Stomach smooth muscle (tissue), 2 donors: ENCODE data around the gene ARAP1.

ENCODE experiments used
- H3K27ac ChIP-seq: one replicate; pipeline ENCODE4 v1.7.0; 2013; ENCODE audit warnings: mild to moderate bottlenecking, low read length, inconsistent platforms
- H3K27me3 ChIP-seq, 2 donors: one replicate each; pipeline ENCODE4 v1.7.0; 2013; ENCODE audit warnings: low read length in 2 of 2; ENCODE audit not compliant: insufficient read depth in 2 of 2, control insufficient read depth in 1 of 2
- H3K36me3 ChIP-seq, 2 donors: one replicate each; pipeline ENCODE4 v1.7.0; 2013; ENCODE audit warnings: low read length in 2 of 2; ENCODE audit not compliant: control insufficient read depth in 2 of 2, insufficient read depth in 2 of 2
- H3K4me1 ChIP-seq: one replicate; pipeline ENCODE4 v1.7.0; 2013; ENCODE audit warnings: low read length; ENCODE audit not compliant: control insufficient read depth, insufficient read depth
- H3K4me3 ChIP-seq, 2 donors: one replicate each; pipeline ENCODE4 v1.7.0; 2013; ENCODE audit warnings: low read length in 2 of 2
- H3K9ac ChIP-seq, 2 donors: one replicate each; pipeline ENCODE4 v1.7.0; 2013; ENCODE audit warnings: low read length in 2 of 2, mild to moderate bottlenecking in 1 of 2
- H3K9me3 ChIP-seq, 2 donors: one replicate each; pipeline ENCODE4 v1.7.0; 2013; ENCODE audit warnings: low read length in 2 of 2; ENCODE audit not compliant: control insufficient read depth in 2 of 2
- donor health status: healthy.
- donor health status: Pancreatic carcinoma.

The ARAP1 gene

GRCh38 chr11:72778535-72779494 lies 26.6 kb upstream of the ARAP1 start:
- no peak overlapping the region for H3K9ac ChIP-seq
- peaks cover 28% of the 10 kb centered on the region for H3K4me1 ChIP-seq
- H3K27ac ChIP-seq, result no peak overlapping the region
- no peaks in the 10 kb centered on the region for H3K36me3 ChIP-seq
- H3K27me3 ChIP-seq, result no peaks in the 10 kb centered on the region
- no peak overlapping the region for H3K4me3 ChIP-seq
- no peaks in the 10 kb centered on the region for H3K9me3 ChIP-seq

GRCh38 chr11:72777755-72778278 lies 25.6 kb upstream of the ARAP1 start:
- H3K9me3 ChIP-seq, result no peaks in the 10 kb centered on the region
- no peak overlapping the region for H3K4me3 ChIP-seq
- H3K4me1 ChIP-seq, result peaks cover 37% of the 10 kb centered on the region
- H3K27ac ChIP-seq, result no peak overlapping the region
- no peaks in the 10 kb centered on the region for H3K36me3 ChIP-seq
- H3K9ac ChIP-seq, result no peak overlapping the region
- H3K27me3 ChIP-seq, result no peaks in the 10 kb centered on the region

- H3K27ac ChIP-seq, result no peak overlapping the region
- H3K4me1 ChIP-seq, result peaks cover 37% of the 10 kb centered on the region
- no peak overlapping the region for H3K9ac ChIP-seq
Observed at GRCh38 chr11:72776844-72777754, 24.9 kb upstream of the ARAP1 start.

GRCh38 chr11:72776117-72776843 lies 24.1 kb upstream of the ARAP1 start:
- no peak overlapping the region for H3K4me3 ChIP-seq
- H3K4me1 ChIP-seq, result peaks cover 39% of the 10 kb centered on the region
- H3K9me3 ChIP-seq, result no peaks in the 10 kb centered on the region
- H3K27ac ChIP-seq, result no peak overlapping the region
- no peaks in the 10 kb centered on the region for H3K27me3 ChIP-seq
- no peak overlapping the region for H3K9ac ChIP-seq
- H3K36me3 ChIP-seq, result no peaks in the 10 kb centered on the region

More at GRCh38 chr11:72776844-72777754, 24.9 kb upstream of the ARAP1 start:
- Histone ChIP-seq H3K36me3 (no peaks in the 10 kb centered on the region), H3K4me3 (no peak overlapping the region), H3K27me3 (no peaks in the 10 kb centered on the region), H3K9me3 (no peaks in the 10 kb centered on the region)

GRCh38 chr11:72775288-72776110 lies 23.3 kb upstream of the ARAP1 start:
- H3K9me3 ChIP-seq, result no peaks in the 10 kb centered on the region
- H3K4me1 ChIP-seq, result peaks cover 35% of the 10 kb centered on the region
- H3K9ac ChIP-seq, result no peak overlapping the region
- no peaks in the 10 kb centered on the region for H3K36me3 ChIP-seq
- H3K27me3 ChIP-seq, result no peaks in the 10 kb centered on the region
- H3K27ac ChIP-seq, result no peak overlapping the region
- no peak overlapping the region for H3K4me3 ChIP-seq

- H3K9me3 ChIP-seq, result no peaks in the 10 kb centered on the region
- H3K27me3 ChIP-seq, result no peaks in the 10 kb centered on the region
- peaks cover 27% of the 10 kb centered on the region for H3K4me1 ChIP-seq
- no peak overlapping the region for H3K27ac ChIP-seq
- H3K4me3 ChIP-seq, result no peak overlapping the region
- no peak overlapping the region for H3K9ac ChIP-seq
- no peaks in the 10 kb centered on the region for H3K36me3 ChIP-seq
Observed at GRCh38 chr11:72774499-72774898, 22.3 kb upstream of the ARAP1 start.

GRCh38 chr11:72773696-72774095 lies 21.5 kb upstream of the ARAP1 start:
- no peaks in the 10 kb centered on the region for H3K9me3 ChIP-seq
- no peak overlapping the region for H3K27ac ChIP-seq
- no peaks in the 10 kb centered on the region for H3K27me3 ChIP-seq
- peaks cover 25% of the 10 kb centered on the region for H3K4me1 ChIP-seq
- no peak overlapping the region for H3K4me3 ChIP-seq
- H3K36me3 ChIP-seq, result no peaks in the 10 kb centered on the region
- peak overlapping the region; percentile 10 to 21 for H3K9ac ChIP-seq

- no peak overlapping the region for H3K4me3 ChIP-seq
- H3K27ac ChIP-seq, result no peak overlapping the region
- no peaks in the 10 kb centered on the region for H3K9me3 ChIP-seq
- H3K36me3 ChIP-seq, result no peaks in the 10 kb centered on the region
- peak overlapping the region; percentile 10 to 21 for H3K9ac ChIP-seq
- H3K27me3 ChIP-seq, result no peaks in the 10 kb centered on the region
- H3K4me1 ChIP-seq, result peaks cover 25% of the 10 kb centered on the region
Observed at GRCh38 chr11:72773291-72773690, 21.1 kb upstream of the ARAP1 start.

GRCh38 chr11:72772059-72772458 lies 19.9 kb upstream of the ARAP1 start:
- H3K9ac ChIP-seq, result no peak overlapping the region

More at GRCh38 chr11:72772059-72772458, 19.9 kb upstream of the ARAP1 start:
- Histone ChIP-seq H3K27me3 (no peaks in the 10 kb centered on the region), H3K36me3 (no peaks in the 10 kb centered on the region), H3K4me1 (peaks cover 25% of the 10 kb centered on the region), H3K4me3 (no peak overlapping the region), H3K27ac (no peak overlapping the region), H3K9me3 (no peaks in the 10 kb centered on the region)
